ENCODE data around the gene MROH7.

MROH7 gene

DNA sequence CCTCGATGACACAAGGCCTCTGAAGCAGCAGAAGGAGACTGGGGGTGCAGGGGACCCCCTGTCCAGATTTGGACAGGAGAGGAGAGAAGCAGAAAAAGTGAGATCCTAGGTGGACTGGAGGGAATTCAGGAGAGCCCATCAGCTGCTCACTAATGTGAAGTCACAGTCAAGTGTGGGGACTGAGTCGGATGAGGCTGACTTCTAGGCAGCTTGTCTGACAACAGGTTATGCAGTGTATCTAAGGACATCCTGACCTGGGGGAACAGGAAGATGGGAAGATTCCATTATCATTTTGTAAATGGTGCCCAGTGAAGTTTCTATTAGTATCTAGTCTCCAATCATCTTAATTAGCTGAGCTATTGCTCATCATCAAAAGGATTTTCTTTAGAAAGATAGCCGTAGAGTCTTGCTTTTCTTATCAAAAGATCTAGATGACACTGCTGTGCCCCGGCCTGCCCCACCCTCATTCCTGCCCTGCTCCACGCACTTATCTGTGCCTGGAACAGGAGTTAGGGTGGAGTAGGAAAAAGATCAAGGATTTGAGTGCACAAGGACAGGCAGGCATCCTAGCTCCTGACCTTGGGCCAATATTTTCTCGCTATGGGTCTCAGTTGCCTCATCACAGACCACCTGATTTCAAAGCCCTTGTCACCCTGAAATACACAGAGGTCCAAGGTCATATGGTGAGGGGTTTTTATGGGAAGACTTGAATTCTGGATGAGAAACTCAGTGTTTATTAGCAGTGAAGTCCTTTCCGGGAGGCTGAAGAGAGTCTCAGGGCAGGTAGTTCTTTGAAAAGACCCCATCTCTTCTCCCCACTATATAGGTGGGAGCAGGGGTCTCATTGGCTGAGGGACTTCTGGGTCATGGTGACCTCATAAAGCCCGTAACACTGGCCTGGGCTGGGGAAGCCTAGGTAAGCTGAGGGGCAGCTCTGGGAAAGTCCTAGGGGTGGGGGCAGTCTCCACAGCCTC is at the start of gene MROH7:
Gene MROH7 (plus strand): TSS at position 924 of the 974 bp plus-strand sequence. CDS start 11,141 bp downstream, outside the sequence.
- no peak for DNase-seq

DNA sequence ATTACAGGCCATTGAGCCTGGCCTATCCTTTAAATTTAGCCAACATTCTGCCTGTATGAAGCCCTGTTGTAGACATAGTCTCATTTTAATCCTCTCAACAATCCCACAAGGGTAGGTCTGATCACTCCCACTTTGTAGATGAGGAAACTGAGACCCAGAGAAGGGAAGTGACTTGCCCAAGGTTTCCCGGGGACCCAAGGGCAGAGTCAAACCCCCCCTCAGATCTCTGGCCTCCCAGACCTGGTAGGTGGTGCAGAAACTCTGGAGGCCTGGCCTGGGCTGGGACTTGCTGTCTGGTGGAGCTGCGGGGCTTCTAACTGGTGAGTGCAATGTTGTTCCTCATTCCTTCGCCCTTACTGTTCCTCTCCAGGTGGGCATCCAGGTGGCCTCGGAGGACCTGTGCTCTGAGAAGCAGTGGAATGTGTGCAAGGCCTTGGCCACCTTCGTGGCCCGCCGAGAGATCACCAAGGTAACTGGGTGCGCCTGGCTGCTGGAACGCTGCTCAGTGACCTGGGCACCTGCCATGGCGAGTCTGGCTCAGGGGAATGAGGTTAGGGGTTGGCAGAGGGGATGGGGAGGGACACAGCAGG is 47.9 kb upstream of the MROH7 start:
- no peak for DNase-seq

DNA sequence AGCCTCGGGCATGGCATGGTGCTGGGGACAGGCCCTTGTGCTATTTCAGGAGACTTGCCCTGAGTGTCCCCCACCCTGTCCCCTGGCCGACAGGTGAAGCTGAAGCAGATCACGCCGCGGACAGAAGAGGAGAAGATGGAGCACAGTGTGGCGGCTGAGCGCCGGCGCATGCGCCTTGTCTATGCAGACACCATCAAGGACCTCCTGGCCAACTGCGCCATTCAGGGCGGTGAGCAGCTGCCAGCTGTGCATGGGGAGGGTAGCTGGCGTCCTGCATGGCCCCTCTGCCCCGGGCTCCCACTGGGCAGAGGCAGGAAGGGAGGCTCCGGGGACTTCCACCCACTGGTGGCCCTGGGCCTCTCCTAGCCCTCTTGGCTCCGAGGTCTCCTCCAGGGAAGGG is 47.1 kb upstream of the MROH7 start:
- no peak for DNase-seq

DNA sequence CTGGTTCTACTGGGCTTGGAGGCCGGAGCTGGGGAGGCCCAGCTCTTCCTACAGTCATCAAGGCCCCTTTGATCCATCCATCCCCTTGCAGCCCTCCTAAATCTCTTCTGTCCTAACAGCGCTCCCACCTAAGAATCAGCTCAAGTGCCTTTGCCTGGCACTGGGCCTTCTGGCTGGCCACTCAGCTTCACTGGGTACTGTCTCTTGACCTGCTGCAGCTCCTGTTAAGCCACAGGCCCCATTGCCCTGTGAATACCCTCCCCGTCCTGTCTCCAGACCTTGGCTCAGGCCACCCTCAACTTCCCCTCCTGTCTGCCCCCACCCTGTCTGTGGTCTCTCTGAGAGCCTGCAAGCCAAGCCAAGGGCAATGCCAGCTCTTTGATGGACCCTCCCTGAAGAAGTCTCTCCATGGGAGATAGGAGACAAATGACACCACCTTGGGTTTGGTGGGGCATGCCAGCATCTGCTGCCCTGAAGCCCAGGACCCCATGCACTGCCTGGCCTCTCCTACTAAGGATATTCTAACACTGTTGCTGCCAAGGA is 45.6 kb upstream of the MROH7 start:
- DNase-seq = no peak

DNA sequence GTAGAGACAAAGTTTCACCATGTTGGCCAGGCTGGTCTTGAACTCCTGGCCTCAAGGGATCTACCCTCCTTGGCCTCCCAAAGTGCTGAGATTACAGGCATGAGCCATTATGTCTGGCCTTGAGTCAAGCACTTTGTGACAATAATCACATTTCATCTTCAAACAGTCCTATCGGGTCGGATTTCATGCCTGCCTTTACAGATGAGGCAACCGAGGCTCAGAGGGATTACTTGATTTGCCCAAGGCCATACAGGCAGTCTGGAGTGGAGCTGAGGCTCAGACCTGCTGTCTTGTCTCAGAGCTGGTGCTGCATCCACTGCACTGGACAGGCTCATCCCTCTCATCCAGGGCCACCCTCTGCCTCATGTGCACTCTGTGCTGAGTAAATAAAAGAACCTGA is 44.8 kb upstream of the MROH7 start:
- no peak for DNase-seq

DNA sequence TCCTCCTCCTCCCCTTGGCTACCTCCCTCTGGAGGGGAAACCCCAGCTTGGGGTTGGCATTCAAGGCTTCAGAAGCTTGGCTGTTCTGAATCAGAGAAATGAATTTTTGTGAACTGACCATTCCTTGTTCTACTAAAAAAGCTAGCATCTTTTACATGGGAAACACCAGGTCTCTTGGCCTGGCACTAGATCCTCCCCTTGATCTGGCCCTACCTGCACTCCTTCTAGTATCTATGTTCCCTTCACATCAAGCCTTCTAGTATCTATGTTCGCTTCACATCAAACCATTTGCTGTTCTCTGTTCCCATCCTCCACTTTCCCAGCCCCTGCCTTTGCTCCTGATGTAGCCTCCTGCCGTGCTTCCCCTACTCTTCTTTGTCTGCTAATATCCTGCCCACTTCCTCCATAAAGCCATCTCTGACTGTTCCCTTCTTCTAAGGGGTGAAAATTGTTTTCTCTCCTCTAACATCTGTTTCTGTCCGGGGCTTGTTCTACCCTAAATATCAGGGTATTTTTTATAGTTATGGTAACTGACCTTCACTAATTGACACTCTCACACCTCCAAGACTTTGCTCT is 44.0 kb upstream of the MROH7 start:
- DNase-seq = no peak

DNA sequence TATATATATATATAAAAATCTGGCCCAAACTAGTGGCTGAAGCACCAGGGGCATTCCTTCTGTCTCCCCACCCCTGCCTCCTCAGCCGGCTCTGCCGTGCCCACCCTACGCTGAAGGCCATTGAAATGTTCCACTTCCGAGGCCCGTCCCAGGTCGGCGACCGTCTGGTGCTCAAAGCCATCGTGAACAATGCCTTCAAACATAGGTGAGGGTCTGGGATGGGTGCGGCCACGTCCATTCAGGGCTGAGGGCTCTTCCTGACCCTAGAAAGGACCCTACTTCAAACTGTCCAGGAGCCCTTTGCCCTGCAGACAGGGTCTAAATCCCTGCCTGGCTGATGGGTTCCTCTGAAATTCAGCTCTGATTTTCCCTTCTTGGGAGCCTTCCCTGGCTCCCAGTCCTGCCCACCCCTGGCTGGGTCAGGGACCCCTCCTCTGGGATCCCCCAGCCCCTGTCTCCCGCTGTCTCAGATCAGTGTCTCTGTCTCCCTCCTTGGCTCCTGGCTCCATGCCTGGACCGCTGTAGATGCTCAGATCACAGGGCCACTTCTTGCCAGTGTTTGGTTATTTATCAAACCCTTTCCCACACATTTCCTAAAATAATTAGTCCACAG is 42.3 kb upstream of the MROH7 start:
- no peak for DNase-seq

DNA sequence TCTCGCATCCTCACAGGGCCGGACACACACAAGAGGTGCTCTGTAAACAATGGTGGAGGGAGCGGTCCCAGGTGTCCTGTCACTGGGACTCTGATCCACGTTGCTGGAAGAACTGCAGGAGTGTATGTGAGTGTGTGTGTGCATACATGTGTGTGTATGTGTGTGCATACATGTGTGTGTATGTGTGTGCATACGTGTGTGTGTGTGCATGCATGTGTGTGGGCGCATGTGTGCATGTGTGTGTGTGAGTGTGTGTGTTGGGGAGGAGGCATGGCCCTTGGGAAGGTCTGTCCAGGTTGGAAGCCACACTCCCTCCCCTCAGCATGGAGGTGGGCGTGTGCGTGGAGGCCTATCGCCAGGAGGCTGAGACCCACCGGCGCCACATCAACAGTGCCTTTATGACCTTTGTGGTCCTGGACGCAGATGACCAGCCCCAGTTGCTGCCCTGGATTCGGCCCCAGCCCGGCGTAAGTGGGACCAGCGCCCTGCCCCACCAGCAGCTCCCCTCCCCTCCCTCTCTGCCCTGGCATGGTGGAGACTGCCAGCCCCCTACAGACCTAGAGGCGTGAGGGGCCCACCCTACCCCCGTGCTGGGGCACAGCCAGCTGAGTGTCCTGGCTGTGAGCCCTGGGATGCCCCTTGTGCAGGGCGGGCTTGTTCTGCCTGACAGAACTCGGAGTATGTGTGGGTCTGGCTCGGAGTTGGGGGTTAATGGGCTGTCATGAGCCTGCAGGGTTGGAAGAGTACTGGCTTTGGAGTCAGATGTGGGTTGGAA is 40.5 kb upstream of the MROH7 start:
- DNase-seq = no peak

DNA sequence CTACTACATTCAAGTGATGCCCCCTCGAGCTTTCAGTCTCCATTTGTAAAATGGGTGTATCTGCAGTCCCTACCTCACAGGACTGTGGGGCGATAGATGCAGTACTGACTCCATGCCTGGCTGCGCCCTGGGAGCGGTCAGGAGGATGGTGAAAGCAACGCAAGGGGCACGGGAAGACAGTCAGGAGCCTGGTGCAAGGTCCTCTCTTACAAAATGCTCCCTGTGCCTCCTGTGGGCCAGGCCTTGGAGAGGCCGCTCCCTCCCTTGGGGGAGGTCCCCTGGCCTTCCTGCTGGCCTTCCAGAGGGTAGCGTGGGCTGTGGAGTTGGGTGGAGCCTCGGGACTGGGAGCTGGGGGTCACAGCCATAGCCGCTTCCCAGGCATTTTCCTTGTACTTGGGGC is 39.9 kb upstream of the MROH7 start:
- no peak for DNase-seq

DNA sequence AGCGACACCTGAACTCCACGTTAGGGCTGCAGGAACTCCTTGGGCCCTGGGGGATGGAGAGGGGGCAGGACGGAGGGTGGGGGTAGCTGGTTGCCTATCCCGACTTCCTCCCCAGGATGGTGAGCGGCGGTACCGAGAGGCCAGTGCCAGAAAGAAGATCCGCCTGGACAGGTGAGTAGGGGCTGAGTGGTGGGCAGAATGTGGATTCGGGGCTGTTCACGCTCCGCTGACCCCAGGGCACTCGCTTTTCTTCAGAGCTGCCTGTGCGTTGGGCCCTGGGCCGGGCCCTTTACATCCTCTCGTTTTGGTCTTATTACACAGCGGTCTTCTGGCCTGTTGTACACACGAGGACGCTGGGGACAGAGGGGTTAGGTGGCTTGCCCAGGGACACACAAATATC is 39.0 kb upstream of the MROH7 start:
- no peak for DNase-seq

DNA sequence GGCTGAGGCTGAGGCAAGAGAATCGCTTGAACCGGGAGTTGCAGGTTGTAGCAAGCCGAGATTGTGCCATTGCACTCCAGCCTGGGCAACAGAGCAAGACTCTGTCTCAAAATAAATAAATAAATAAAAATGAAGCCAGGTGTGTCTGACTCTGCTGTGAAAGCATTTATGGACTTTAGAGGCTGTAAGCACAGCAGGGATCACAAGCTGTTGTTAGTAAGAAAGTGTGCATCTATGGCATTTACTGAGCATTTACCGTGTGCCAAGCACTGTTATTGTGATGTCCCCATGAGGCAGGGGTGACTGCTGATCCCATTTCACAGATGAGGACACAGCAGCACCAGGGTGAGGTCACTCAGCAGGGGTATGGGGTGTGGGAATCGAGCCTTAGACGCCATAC is 38.3 kb upstream of the MROH7 start:
- no peak for DNase-seq

DNA sequence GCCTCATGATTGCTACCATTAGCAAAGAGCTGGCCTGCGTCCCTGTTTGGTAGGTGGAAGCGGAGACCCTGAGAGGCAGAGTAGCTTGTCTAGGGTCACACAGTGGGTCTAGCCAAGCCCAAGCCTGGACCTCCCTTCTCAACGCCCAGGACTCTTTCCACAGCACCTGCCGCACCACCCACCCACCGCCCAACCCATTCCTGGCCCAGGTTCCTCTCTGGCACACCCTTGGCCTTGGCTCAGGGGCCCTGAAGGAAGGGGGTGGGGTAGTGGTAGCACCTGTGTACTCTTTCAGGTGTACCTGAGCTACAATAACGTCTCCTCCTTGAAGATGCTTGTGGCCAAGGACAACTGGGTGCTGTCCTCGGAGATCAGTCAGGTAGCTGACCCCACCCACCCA is 37.5 kb upstream of the MROH7 start:
- DNase-seq = no peak

DNA sequence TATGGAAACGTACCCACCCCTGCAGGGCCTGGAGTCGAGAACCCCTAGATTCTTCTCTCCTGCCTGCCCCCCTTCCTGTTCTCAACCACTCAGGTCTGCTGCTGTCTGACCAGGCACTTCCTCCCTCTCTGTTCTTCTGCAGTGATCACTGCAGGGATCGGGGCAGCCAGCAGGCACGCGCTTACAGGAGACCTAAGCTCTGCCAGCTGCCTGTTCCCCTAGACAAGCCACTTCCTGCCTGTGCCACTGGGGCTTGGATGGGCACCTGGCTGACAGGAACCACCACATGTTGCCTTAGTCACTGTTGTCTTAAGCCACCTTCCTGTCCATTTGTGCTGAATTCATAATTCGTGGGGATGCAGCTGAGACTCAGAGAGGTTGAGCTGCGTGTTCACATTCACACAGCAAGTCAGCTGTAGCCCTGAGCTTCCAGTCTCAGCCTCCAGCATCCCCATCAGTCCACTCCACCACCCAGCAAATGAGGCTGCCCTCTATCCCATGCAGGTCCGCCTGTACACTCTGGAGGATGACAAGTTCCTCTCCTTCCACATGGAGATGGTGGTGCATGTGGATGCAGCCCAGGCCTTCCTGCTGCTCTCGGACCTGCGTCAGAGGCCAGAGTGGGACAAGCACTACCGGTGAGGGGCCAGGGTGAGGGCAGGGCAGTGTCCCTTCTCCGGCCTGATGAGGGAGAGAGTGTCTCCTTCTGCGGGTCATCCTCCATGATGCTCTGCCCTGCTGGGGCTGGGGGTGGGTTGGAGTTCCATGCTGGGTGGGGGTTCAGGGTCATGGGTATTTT is 36.8 kb upstream of the MROH7 start:
- DNase-seq = peak; percentile 21

DNA sequence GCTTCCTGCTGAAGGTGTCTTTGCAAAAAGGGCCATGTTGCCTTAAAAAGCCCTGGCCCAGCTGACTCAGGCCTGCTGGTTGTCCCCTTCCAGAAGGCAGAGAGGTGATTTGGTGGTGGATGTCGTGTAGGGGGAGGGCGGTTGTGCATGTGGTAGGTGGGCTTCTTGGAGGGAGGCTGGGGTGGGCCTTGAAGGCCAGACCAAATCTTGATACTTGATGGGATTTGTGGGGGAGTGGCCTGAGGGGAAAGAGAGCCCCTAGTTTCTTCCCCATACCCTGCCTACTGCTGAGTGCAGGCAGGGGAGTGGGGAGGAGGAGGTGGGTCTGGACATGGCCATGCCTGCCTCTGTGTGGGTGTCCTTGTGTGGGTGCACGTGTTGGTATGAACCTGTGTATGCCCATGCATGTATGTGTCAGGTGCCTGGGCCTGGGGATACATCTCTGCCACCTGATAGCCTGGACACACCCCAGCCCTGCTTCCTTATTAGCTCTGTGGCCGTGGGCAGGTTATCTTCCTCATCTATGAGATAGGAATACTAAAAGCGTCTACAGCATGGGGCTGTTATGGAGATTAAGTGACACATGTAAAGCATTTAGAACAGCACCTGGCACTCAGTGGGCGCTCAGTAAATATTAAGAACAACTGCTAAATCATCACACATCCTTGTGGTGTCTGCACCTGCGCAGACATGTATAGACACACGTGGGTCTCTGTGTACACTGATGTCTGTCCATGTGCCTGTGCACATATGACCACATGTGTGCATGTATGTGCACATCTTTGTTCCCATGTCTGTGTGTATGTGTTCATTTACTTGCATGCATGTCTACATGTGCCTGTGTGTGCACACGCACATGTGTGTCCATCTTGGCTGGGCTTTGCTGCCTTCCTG is 35.2 kb upstream of the MROH7 start:
- no peak for DNase-seq

DNA sequence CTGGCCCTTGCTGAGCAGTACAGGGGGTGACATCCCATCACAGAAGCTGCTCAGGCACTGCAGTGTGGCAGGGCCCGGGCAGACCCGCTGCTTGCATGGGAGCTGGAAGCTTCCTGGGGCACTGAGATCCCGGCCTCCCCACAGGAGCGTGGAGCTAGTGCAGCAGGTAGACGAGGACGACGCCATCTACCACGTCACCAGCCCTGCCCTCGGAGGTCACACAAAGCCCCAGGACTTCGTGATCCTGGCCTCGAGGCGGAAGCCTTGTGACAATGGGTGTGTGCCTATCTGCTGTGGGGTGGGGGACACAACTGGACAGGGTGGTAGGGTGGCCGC is 34.6 kb upstream of the MROH7 start:
- no peak for DNase-seq

DNA sequence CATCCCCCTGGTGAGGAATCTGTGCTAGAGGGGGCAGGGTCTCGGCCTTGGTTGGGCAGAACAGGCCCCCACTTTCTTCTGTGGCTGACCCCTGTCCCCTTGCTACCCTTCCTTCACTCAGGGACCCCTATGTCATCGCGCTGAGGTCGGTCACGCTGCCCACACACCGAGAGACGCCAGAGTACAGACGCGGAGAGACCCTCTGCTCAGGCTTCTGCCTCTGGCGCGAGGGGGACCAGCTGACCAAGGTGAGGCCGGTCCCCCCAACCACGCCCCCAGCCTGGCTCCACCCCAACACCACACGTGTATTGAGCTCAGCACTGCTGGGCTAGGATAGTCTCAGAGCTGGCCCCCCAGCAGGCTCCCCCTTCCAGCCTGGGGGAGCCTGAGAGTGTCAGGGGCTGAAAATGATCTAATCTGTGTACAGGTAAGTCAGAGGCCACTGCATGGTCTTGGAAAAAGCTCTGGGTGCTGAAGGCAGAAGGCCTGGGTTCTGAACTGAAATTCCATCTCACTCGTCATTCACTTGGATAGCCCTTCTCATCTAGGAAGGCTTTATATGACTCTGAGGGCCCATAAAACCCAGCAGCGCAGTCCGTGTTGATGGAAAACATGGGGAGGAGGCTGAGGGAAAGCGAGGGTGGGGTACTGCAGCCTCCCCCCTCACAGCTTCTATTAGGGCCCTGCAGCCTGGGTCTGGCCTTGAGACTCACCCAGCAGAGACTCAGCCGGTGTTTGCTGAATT is 33.6 kb upstream of the MROH7 start:
- no peak for DNase-seq

DNA sequence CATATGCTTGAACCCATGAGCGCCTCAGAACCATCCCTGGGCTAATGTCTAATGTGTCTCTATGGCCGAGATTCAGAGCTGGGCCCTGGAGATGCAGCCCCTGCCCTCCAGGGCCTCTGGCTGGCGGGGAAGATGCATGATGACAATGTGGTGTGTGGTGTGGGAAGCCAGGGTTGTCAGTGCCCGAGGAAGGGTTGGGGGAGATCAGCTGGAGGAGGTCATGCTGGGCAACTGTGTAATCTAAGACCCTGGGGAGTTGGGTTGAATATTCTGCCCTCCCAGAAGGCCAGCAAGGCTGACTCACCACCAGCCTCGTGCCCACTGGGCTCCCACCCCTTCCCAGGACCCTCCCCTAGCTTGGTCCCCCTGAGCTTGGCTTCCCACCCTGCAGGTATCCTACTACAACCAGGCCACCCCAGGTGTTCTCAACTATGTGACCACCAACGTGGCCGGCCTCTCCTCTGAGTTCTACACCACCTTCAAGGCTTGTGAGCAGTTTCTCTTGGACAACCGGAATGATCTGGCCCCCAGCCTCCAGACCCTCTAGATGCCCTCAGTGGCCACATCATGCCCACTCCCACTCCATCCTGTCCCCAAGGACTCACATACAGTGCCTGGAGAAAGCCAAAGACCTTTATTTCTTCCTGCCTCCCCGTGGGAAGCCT is 32.9 kb upstream of the MROH7 start:
- no peak for DNase-seq

DNA sequence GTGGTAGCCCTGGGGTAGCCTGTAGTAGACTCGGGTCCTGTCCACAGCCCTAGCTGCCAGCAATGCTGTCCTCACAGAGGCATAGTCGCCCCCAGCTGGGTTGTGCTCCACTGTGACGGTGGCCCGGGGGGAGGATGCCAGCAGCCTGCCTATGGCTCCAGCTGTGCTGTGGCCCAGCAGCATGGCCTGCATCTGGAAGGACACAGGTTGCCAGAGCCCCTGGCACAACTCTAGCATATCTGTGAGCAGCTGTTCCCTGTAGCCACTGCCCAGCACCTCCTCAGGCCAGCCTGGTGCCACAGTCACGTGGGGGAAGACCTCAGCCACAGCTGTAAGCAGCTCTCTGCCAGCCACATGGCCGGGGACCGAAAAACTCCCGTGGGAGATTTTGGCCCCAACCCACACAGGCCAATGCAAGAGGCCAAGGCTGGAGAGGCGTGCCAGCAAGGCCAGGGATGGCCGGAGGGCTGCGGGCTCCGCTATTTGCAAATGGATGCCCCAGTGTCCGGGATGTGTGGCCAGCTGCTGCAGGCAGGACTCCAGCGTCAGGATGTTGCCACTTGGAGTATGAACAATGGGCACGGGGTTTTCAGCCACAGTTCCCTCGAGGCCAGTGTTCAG is 32.2 kb upstream of the MROH7 start:
- no peak for DNase-seq

DNA sequence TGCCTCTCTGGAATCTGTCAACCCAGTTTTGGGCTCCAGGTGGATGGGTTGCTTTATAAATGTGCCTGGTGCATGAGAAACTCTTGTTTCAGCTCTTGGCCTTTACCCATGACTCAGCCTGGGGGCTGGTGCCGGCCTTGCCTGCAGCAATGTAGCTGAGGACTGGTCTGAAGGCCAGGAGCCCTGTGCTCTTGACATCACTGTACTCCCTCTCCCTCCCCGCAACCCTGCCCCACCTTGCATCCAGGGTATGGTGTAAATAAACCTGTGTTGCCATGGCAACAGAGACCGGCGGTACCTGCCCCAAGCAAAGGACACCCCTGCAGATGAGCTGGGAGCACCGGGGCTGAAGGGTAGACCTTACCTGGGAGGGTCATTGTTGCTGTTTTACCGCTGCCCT is 31.5 kb upstream of the MROH7 start:
- no peak for DNase-seq

All from MV-4-11 (cell line).